IMR-90 (cell line): ENCODE measurements around the gene HINT3. TPM values are rescaled to one million over a fixed set of nuclear protein-coding genes. Genes with fewer than 3 reads are reported as not detected.
A peak's percentile ranks its signal among the peaks of the same experiment; 100 is the strongest.

Experiments used
- ATAC-seq: fragments of 200-7000 bp; cut with Tn5 transposase; 2 replicates; pipeline ENCODE4 v1.9.1; 2020; ENCODE audit warnings: low read depth, mild to moderate bottlenecking, moderate library complexity
- BruUV-seq: library from RNA; stranded (reverse); fragments of 400-500 nt; replicated peaks from 2 replicates; lab custom pipeline; 2021; lab: Mats Ljungman, UMichigan
- CTCF ChIA-PET: fragments of 300-600 bp; formaldehyde crosslinking; extraction: SDS; loops from one replicate; lab custom pipeline; 2021; ENCODE audit warnings: antibody characterized with exemption; lab: Yijun Ruan, JAX
- POLR2A ChIA-PET: fragments of 300-600 bp; sonication (Branson Sonifier 250); formaldehyde crosslinking; loops from one replicate; lab custom pipeline; 2022; ENCODE audit warnings: antibody characterized with exemption; ENCODE audit not compliant: unreplicated experiment; lab: Charles Lee
- DNase-seq: peaks from one replicate; pipeline ENCODE4 v3.0.0; 2013
- H2AFZ ChIP-seq: replicated peaks from 2 replicates; pipeline ENCODE3; 2013; ENCODE audit warnings: low read length, mild to moderate bottlenecking; ENCODE audit not compliant: poor library complexity
- H2AK5ac ChIP-seq: 2 replicates; pipeline ENCODE4 v1.6.1; 2013; ENCODE audit warnings: low read depth, low read length, inconsistent platforms
- H2AK9ac ChIP-seq: replicated peaks from 2 replicates; pipeline ENCODE3; 2013; ENCODE audit warnings: mild to moderate bottlenecking, low read depth, low read length, moderate library complexity; ENCODE audit not compliant: poor library complexity
- H2BK120ac ChIP-seq: 2 replicates; pipeline ENCODE4 v1.6.1; 2013; ENCODE audit warnings: low read depth, low read length, inconsistent platforms
- H2BK15ac ChIP-seq: 3 replicates; pipeline ENCODE4 v1.6.1; 2013; ENCODE audit warnings: low read depth, low read length, inconsistent platforms
- H2BK20ac ChIP-seq: 2 replicates; pipeline ENCODE4 v1.6.1; 2013; ENCODE audit warnings: low read depth, mild to moderate bottlenecking, inconsistent platforms, low read length, moderate library complexity
- H2BK5ac ChIP-seq: 2 replicates; pipeline ENCODE4 v1.6.1; 2013; ENCODE audit warnings: mild to moderate bottlenecking, low read depth, low read length, inconsistent platforms; ENCODE audit not compliant: poor library complexity, severe bottlenecking
- H3K14ac ChIP-seq: replicated peaks from 2 replicates; pipeline ENCODE4 v1.6.1; 2013; ENCODE audit warnings: low read depth, low read length, inconsistent platforms
- H3K18ac ChIP-seq: 2 replicates; pipeline ENCODE4 v1.6.1; 2013; ENCODE audit warnings: low read depth, low read length, control low read depth
- H3K23ac ChIP-seq: 2 replicates; pipeline ENCODE4 v1.6.1; 2013; ENCODE audit warnings: low read depth, low read length, inconsistent platforms
- H3K27ac ChIP-seq: 2 replicates; pipeline ENCODE4 v1.5.1; 2013; ENCODE audit warnings: mild to moderate bottlenecking, control low read depth, low read length; ENCODE audit not compliant: insufficient read depth
- H3K27me3 ChIP-seq: 2 replicates; pipeline ENCODE4 v1.6.1; 2013; ENCODE audit warnings: low read length; ENCODE audit not compliant: control insufficient read depth, insufficient read depth
- H3K36me3 ChIP-seq: 2 replicates; pipeline ENCODE4 v1.6.1; 2013; ENCODE audit warnings: low read length, mixed read lengths; ENCODE audit not compliant: control insufficient read depth, insufficient read depth
- H3K4ac ChIP-seq: 2 replicates; pipeline ENCODE4 v1.6.1; 2013; ENCODE audit warnings: low read depth, low read length, inconsistent platforms
- H3K4me1 ChIP-seq: 2 replicates; pipeline ENCODE4 v1.6.1; 2013; ENCODE audit warnings: low read length, mixed read lengths; ENCODE audit not compliant: control insufficient read depth, insufficient read depth
- H3K4me2 ChIP-seq: 2 replicates; pipeline ENCODE4 v1.6.1; 2013; ENCODE audit warnings: low read depth, mild to moderate bottlenecking, control low read depth, low read length, moderate library complexity
- H3K4me3 ChIP-seq: 2 replicates; pipeline ENCODE4 v1.5.1; 2013; ENCODE audit warnings: low read depth, mild to moderate bottlenecking, control low read depth, low read length, moderate library complexity; ENCODE audit not compliant: insufficient read depth
- H3K56ac ChIP-seq: 2 replicates; pipeline ENCODE4 v1.6.1; 2013; ENCODE audit warnings: low read length, inconsistent platforms; ENCODE audit not compliant: insufficient read depth; ENCODE audit errors: extremely low read depth
- H3K79me1 ChIP-seq, 2 experiments: 2 replicates each; pipeline ENCODE4 v1.6.1; 2013; ENCODE audit warnings: low read length in 2 of 2, inconsistent platforms in 1 of 2, low read depth in 1 of 2
- H3K9ac ChIP-seq: 2 replicates; pipeline ENCODE4 v1.6.1; 2013; ENCODE audit warnings: low read depth, low read length, control low read depth
- H3K9me1 ChIP-seq: 2 replicates; pipeline ENCODE4 v1.6.1; 2013; ENCODE audit warnings: low read length, inconsistent platforms; ENCODE audit not compliant: insufficient read depth
- H3K9me3 ChIP-seq: 2 replicates; pipeline ENCODE4 v1.6.1; 2013; ENCODE audit warnings: low read length; ENCODE audit not compliant: control insufficient read depth, insufficient read depth
- H4K20me1 ChIP-seq: 2 replicates; pipeline ENCODE4 v1.6.1; 2013; ENCODE audit warnings: low read length, inconsistent platforms; ENCODE audit not compliant: insufficient read depth
- H4K5ac ChIP-seq: 2 replicates; pipeline ENCODE4 v1.6.1; 2013; ENCODE audit warnings: mild to moderate bottlenecking, low read depth, low read length, control low read depth
- H4K8ac ChIP-seq, 2 experiments: 2 replicates each; pipeline ENCODE4 v1.6.1; 2013; ENCODE audit warnings: low read depth in 2 of 2, low read length in 2 of 2, control low read depth in 1 of 2, inconsistent platforms in 1 of 2
- H4K91ac ChIP-seq: 2 replicates; pipeline ENCODE4 v1.6.1; 2013; ENCODE audit warnings: low read depth, low read length, inconsistent platforms; ENCODE audit not compliant: insufficient read depth
- MAFK ChIP-seq: IDR thresholded peaks from 2 replicates; pipeline ENCODE4 v1.6.1; 2012; ENCODE audit warnings: low read depth, low read length, improper control_type of control experiment
- POLR2A ChIP-seq: IDR thresholded peaks from 2 replicates; pipeline ENCODE4 v1.6.1; 2012; ENCODE audit warnings: mild to moderate bottlenecking, low read depth, low read length
- RCOR1 ChIP-seq: IDR thresholded peaks from 2 replicates; pipeline ENCODE4 v1.6.1; 2012; ENCODE audit warnings: mild to moderate bottlenecking, low read length, improper control_type of control experiment; ENCODE audit not compliant: insufficient replicate concordance
- WGBS, 2 experiments: methylation state at CpG; one replicate each; pipeline versions ENCODE4 v1.1.5 to v1.1.7; 2013; ENCODE audit warnings: missing lambda C conversion rate in 2 of 2; ENCODE audit not compliant: insufficient read length in 1 of 2; ENCODE audit errors: extremely low coverage in 2 of 2; 5-methylcytosine and 5-hydroxymethylcytosine counted together
- dilution Hi-C: fragments of 300-500 bp; cut with HindIII; formaldehyde crosslinking; loops from one replicate; pipeline ENCODE4 v1.14.3; 2018; ENCODE audit warnings: low sequenced_read_pairs; ENCODE audit not compliant: unreplicated experiment
- in situ Hi-C: fragments of 300-500 bp; cut with MboI; formaldehyde crosslinking; loops from 3 replicates; pipeline ENCODE4 v1.14.3; 2019; ENCODE audit warnings: low sequenced_read_pairs, inconsistent platforms, mixed read lengths
- intact Hi-C: fragments of 100-400 bp; cut with micrococcal nuclease; formaldehyde crosslinking; loops from 2 replicates; pipeline ENCODE4 v1.10.0; 2022
- polyA plus RNA-seq, 3 experiments: library from polyadenylated mRNA; depleted of rRNA; stranded (reverse); fragments of >200 nt; gene quantifications; 2 replicates each; pipeline ENCODE4 v1.2.3, GENCODE V29; 2012; ENCODE audit warnings: low replicate concordance in 1 of 3
- total RNA-seq: library from RNA; depleted of rRNA; stranded (reverse); fragments of >200 nt; gene quantifications from 2 replicates; pipeline ENCODE4 v1.2.3, GENCODE V29; 2012

HINT3 gene
- total and polyA plus RNA-seq, 2 of the 4 experiments (the other 2 are of a cell fraction): 3.4 to 6.5 TPM

DNA sequence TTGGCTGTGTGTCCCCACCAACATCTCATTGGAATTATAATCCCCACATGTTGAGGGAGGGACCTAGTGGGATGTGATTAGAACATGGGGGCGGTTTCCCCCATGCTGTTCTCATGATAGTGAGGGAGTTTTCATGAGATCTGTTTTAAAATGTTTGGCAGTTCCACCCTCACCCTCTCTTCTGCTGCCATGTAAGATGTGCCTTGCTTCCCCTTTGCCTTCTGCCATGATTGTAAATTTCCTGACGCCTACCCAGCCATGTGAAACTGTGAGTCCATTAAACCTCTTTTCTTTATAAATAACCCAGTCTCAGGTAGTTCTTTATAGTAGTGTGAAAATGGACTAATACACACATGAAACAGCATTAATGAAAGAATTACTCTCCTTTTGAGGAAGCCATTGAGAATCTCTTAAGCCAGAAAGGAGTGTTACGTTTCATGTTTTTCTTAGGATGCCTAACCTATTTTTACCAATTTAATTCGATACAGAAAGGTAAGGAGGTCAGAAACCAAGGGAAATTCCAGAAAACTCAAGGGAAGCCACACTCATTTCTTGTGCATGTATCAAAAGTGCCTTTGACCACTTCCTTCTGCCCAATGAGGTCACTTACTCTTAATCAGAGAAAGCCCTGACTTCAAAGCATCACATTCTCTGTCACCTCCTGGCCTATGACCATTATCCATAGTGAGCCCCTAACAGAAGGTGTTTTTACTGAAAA is 24.7 kb upstream of the HINT3 start:
- peak overlapping the region; percentile 64; the same call in 1 of the 2 replicates for H4K5ac ChIP-seq
- no peaks in the 10 kb centered on the region for H3K79me1 ChIP-seq
- peak overlapping the region; percentile 50; the same call in 1 of the 2 replicates for H3K14ac ChIP-seq
- H2AFZ ChIP-seq: no peak overlapping the region
- peak overlapping the region; percentile 69 for H4K91ac ChIP-seq
- in situ Hi-C loops (no loop called here), intact Hi-C loops (no loop called here), dilution Hi-C loops (no loop called here)
- peaks cover 5% of the 10 kb centered on the region; the same call in 1 of the 2 replicates for H3K4me1 ChIP-seq
- no peaks in the 10 kb centered on the region for H3K27me3 ChIP-seq
- peaks cover 7% of the 10 kb centered on the region for H3K9me1 ChIP-seq
- H2BK15ac ChIP-seq: peak overlapping the region; percentile 68
- DNase-seq (peak; percentile 81), ATAC-seq (no peak)
- peak overlapping the region; percentile 19 to 48; a peak in 2 of 4 replicates for H4K8ac ChIP-seq
- POLR2A ChIA-PET: no interaction called here
- H2AK5ac ChIP-seq: peak overlapping the region; percentile 57; the same call in 1 of the 2 replicates
- no peaks in the 10 kb centered on the region for H4K20me1 ChIP-seq
- peak overlapping the region; percentile 76 for H3K4ac ChIP-seq
- H2BK20ac ChIP-seq: peak overlapping the region; percentile 91
- H3K36me3 ChIP-seq: peaks cover 8% of the 10 kb centered on the region
- H3K23ac ChIP-seq: no peak overlapping the region
- H2BK120ac ChIP-seq: peak overlapping the region; percentile 84
- H3K9ac ChIP-seq: no peak overlapping the region
- CTCF ChIA-PET: interaction anchor here (0.6 kb wide), 1 partner anchor 9 kb away, joined by 4 read pairs; no protein-coding TSS in a partner anchor
- H2AK9ac ChIP-seq: no peak overlapping the region
- no peak overlapping the region for H3K56ac ChIP-seq
- H3K27ac ChIP-seq: no peak overlapping the region
- H2BK5ac ChIP-seq: peak overlapping the region; percentile 87
- peak overlapping the region; percentile 71; the same call in 1 of the 2 replicates for H3K18ac ChIP-seq
- H3K4me3 ChIP-seq: no peak overlapping the region
- H3K9me3 ChIP-seq: no peaks in the 10 kb centered on the region
- BruUV-seq: no TSS peak
- WGBS, 2 experiments: no CpG with 5 or more reads among the region's 4 CpGs
- peak; percentile 33; the same call in 1 of the 2 replicates for TF ChIP-seq POLR2A
- no peak for TF ChIP-seq RCOR1
- TF ChIP-seq MAFK: no peak
- H3K4me2 ChIP-seq: no peak overlapping the region
